Neural cell (in vitro differentiated cells): ENCODE measurements around the gene ATAD3C.

Experiments
- EP300 ChIP-seq: fragments of 450-650 bp; conservative IDR thresholded peaks from 2 replicates; pipeline ENCODE4 v1.6.1; 2014; ENCODE audit warnings: antibody characterized with exemption, mild to moderate bottlenecking, moderate library complexity; ENCODE audit not compliant: poor library complexity, severe bottlenecking
- EZH2 ChIP-seq: fragments of 200-600, 300-800 bp; shearing (Covaris generic), sonication (generic); IDR thresholded peaks from 2 replicates; pipeline ENCODE4 v1.6.1; 2014; ENCODE audit warnings: antibody characterized with exemption, low read length, borderline replicate concordance, mild to moderate bottlenecking; ENCODE audit not compliant: insufficient read depth, poor library complexity, severe bottlenecking
- MXI1 ChIP-seq: fragments of 450-650 bp; conservative IDR thresholded peaks from 2 replicates; pipeline ENCODE4 v1.6.1; 2014; ENCODE audit warnings: antibody characterized with exemption, mild to moderate bottlenecking; ENCODE audit not compliant: poor library complexity, severe bottlenecking
- POLR2AphosphoS5 ChIP-seq: IDR thresholded peaks from 2 replicates; pipeline ENCODE4 v1.6.1; 2012
- REST ChIP-seq: IDR thresholded peaks from 2 replicates; pipeline ENCODE4 v1.6.1; 2012; ENCODE audit warnings: borderline replicate concordance
- TF ChIP-seq, protein P1 (sequence below): fragments of 450-650 bp; IDR thresholded peaks from 2 replicates; pipeline ENCODE4 v1.5.1; 2014; ENCODE audit warnings: antibody characterized with exemption, mild to moderate bottlenecking, moderate library complexity; ENCODE audit not compliant: poor library complexity, severe bottlenecking

GRCh38 chr1:1430992-1431844 is 18.3 kb upstream of the ATAD3C start:
- no peak for TF ChIP-seq REST
- TF ChIP-seq, protein P1, sequence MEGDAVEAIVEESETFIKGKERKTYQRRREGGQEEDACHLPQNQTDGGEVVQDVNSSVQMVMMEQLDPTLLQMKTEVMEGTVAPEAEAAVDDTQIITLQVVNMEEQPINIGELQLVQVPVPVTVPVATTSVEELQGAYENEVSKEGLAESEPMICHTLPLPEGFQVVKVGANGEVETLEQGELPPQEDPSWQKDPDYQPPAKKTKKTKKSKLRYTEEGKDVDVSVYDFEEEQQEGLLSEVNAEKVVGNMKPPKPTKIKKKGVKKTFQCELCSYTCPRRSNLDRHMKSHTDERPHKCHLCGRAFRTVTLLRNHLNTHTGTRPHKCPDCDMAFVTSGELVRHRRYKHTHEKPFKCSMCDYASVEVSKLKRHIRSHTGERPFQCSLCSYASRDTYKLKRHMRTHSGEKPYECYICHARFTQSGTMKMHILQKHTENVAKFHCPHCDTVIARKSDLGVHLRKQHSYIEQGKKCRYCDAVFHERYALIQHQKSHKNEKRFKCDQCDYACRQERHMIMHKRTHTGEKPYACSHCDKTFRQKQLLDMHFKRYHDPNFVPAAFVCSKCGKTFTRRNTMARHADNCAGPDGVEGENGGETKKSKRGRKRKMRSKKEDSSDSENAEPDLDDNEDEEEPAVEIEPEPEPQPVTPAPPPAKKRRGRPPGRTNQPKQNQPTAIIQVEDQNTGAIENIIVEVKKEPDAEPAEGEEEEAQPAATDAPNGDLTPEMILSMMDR = no peak
- TF ChIP-seq EP300 = no peak
- no peak for TF ChIP-seq MXI1
- TF ChIP-seq EZH2 = no peak
- TF ChIP-seq POLR2AphosphoS5 = no peak
